ENCODE results near the gene GCNT2.
A peak's percentile ranks its signal among the peaks of the same experiment; 100 is the strongest.
"Not testable (repeated sequence)": the region's sequence is repeated elsewhere in the genome, so short reads cannot be mapped to it uniquely, and the experiment has no call there.

Gene GCNT2

GRCh38 chr6:10550764-10551163, 29.6 kb downstream of the GCNT2 start:
- no peak for DNase-seq

GRCh38 chr6:10552270-10552810, 31.2 kb downstream of the GCNT2 start:
- no peak for DNase-seq

GRCh38 chr6:10553871-10554270, 32.7 kb downstream of the GCNT2 start:
- DNase-seq: no peak

- no peak for DNase-seq
Measured at GRCh38 chr6:10554826-10555225, 33.7 kb downstream of the GCNT2 start.

- DNase-seq: peak; percentile 40 to 41
Measured at GRCh38 chr6:10555625-10556309, 34.6 kb downstream of the GCNT2 start.

- peak in 1 of 2 experiments; percentile 39 for DNase-seq
Measured at GRCh38 chr6:10556589-10556988, 35.4 kb downstream of the GCNT2 start.

GRCh38 chr6:10556992-10557391, 35.8 kb downstream of the GCNT2 start:
- DNase-seq: no peak

- DNase-seq: no peak
Measured at GRCh38 chr6:10557913-10558312, 36.8 kb downstream of the GCNT2 start.

GRCh38 chr6:10558565-10558964, 37.4 kb downstream of the GCNT2 start:
- no peak for DNase-seq

- no peak for DNase-seq
Measured at GRCh38 chr6:10559522-10560152, 38.5 kb downstream of the GCNT2 start.

GRCh38 chr6:10561611-10562199, 40.6 kb downstream of the GCNT2 start:
- DNase-seq: no peak

- DNase-seq: no peak
Measured at GRCh38 chr6:10564975-10565673, 44.0 kb downstream of the GCNT2 start.

GRCh38 chr6:10565913-10566312, 44.8 kb downstream of the GCNT2 start:
- DNase-seq: no peak

- no peak for DNase-seq
Measured at GRCh38 chr6:10567256-10568026, 46.3 kb downstream of the GCNT2 start.

- DNase-seq: no peak
Measured at GRCh38 chr6:10569392-10570127, 48.4 kb downstream of the GCNT2 start.

GRCh38 chr6:10575519-10575918, 54.4 kb downstream of the GCNT2 start:
- DNase-seq: not testable (repeated sequence)

GRCh38 chr6:10576226-10576625, 55.1 kb downstream of the GCNT2 start:
- DNase-seq: no peak

- DNase-seq: no peak
Measured at GRCh38 chr6:10577112-10577511, 56.0 kb downstream of the GCNT2 start.

- no peak for DNase-seq
Measured at GRCh38 chr6:10578723-10579122, 57.6 kb downstream of the GCNT2 start.

- no peak for DNase-seq
Measured at GRCh38 chr6:10579803-10580202, 58.7 kb downstream of the GCNT2 start.

GRCh38 chr6:10580570-10580969, 59.4 kb downstream of the GCNT2 start:
- DNase-seq: no peak

GRCh38 chr6:10581402-10581801, 60.3 kb downstream of the GCNT2 start:
- not testable (repeated sequence) for DNase-seq
